ENCODE results near the gene IL4. TPM values are rescaled to one million over a fixed set of nuclear protein-coding genes. Genes with fewer than 3 reads are reported as not detected.

The IL4 gene
- total RNA-seq, 1 donor from 2014 or later: not detected

DNA sequence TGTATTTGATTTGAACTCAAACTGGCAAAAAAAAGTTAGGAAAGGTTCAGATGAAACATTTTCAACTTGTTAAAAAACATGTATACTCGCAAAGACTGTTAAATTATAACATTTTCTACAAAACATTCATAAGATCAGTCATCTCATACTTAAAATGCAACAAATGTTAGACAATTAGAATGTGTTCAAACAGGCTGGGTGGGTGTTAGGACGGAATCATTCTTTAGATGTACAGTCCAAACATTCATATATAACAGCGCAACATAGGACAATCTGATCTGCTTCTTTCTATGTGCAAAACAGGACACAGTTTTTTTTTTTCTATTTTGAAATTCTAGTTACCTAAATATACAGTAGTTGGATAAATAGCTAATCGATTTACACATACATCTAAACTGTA is 22.2 kb downstream of the IL4 start:
- no peak for DNase-seq (ENCODE audit: low spot score)

DNA sequence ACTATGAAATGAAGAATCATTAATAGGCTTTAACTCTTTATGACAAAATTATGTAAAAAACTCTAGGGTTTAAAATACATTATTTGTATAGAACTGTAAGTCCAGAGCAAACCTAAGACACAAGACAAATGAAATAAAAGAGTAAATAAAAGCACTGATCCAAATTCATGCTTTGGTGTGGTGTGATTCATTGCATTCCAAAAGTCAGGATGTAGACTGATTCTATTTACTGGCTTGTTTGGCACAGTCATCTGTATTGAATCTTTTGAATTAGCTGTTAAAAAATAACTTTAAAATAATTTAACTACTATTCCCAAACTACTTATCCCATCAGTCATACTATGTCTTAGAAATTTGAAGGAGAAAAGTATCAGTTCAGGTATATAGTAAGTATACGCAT is 31.1 kb downstream of the IL4 start:
- DNase-seq (ENCODE audit: low spot score): no peak

- DNase-seq (ENCODE audit: low spot score): no peak
Observed at GRCh38 chr5:132708645-132709044, 34.9 kb downstream of the IL4 start.

- no peak for DNase-seq (ENCODE audit: low spot score)
Observed at GRCh38 chr5:132714456-132715307, 40.9 kb downstream of the IL4 start.

DNA sequence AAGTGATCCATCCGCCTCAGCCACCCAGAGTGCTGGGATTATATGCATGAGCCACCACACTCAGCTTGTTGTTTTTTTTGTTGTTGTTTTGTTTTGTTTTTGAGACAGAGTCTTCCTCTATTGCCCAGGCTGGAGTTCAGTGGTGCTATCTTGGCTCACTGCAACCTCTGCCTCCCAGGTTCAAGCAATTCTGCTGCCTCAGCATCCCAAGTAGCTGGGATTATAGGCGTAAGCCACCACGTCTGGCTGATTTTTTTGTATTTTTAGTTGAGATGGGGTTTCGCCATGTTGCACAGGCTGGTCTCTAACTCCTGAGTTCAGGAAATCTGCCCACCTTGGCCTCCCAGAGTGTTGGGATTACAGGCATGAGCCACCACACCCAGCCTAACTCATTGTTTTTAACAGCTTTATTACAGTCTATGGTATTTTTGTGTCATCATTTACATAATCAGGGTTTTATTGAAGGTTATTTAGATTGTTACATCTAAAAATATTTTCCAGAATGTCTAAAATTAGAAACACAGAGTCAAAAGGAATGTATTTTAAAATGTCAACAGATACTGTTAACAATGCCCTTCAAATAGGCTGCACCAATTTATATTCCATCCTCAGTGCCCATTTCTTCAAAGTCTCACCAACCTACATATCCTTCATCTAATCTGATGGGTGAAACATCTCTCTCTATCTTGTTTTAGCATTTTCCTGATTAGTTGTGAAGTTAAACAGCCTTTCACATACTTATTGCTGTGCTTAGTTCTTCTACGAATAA is 44.9 kb downstream of the IL4 start:
- no peak for DNase-seq (ENCODE audit: low spot score)

DNA sequence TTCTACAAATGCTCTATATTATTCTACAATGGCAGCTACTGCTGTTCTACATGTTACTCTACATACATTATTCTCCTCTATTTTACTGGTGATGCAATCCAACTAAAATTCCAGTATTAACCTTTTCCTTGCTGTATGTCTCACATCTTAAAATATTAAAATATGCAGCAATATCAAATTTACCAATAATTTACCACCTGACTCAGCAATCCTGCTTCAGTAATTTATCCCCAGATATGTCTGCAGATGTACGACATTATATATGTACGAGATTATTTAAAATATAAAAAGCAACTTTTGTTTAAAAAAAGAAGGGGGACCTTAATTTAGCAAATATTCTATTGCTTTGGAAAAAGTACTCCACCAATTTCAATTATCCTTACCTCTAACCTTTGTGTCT is 52.0 kb downstream of the IL4 start:
- no peak for DNase-seq (ENCODE audit: low spot score)

- DNase-seq (ENCODE audit: low spot score): no peak
Observed at GRCh38 chr5:132729896-132730295, 56.1 kb downstream of the IL4 start.

Other genes with a start within 250 kb of the IL4 start
- gene IRF1, start 183.2 kb upstream of the IL4 start, total RNA-seq: 40.8 TPM
- gene IL5, start 130.5 kb upstream of the IL4 start, total RNA-seq: not detected
- 49.5 TPM for gene RAD50, start 117.0 kb upstream of the IL4 start, total RNA-seq
- gene IL13, start 15.8 kb upstream of the IL4 start, total RNA-seq: not detected
- 19.9 TPM for gene KIF3A, start 63.6 kb downstream of the IL4 start, total RNA-seq
- gene CCNI2, start 73.4 kb downstream of the IL4 start, total RNA-seq: 5.8 TPM
- 170 TPM for gene SEPTIN8, start 103.2 kb downstream of the IL4 start, total RNA-seq
- gene SOWAHA, start 139.3 kb downstream of the IL4 start, total RNA-seq: 6.8 TPM
- gene SHROOM1, start 156.7 kb downstream of the IL4 start, total RNA-seq: 263 TPM
- gene GDF9, start 192.5 kb downstream of the IL4 start, total RNA-seq: 0.73 TPM
- gene UQCRQ, start 192.7 kb downstream of the IL4 start, total RNA-seq: 558 TPM
- 28.3 TPM for gene LEAP2, start 199.7 kb downstream of the IL4 start, total RNA-seq

All from ureter (tissue), 1 donor.